ENCODE data around the gene COL16A1.

Gene COL16A1

DNA sequence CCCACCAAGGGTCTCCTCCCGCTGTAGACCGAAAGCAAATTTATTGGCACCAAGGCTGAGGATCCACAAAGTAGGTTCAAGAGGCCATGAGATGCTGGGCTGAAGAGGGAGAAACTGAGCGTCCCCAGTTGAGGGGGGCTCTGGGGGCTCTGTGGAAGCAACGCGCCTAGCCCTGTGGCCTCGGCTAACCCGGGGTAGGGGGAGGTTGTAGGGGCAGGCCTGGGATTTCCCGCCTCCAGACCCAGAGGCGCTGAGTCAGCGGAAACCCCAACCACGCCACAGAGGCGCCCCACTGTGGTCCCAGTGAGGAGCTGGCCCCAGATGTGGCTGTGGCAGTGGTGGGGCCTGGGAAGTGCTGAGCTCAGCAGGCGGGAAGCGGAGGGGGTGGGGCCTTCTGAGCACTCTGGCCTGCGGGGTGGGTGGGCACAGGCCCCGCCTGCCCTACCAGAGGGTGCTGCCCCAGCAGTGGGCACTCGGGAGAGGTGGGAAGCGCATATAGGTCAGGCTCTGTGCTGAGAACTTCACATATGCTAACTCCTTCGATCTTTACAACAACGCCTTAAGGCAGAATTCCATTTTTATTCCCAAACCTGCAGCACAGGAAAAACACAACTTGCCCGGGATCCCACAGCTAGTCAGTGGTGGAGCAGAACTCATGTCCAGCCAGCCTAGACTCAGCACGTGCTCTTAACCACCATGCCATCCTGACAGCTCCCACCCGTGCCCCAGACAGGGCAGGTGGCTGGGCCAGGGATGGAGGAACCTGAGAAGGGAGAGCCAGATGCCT is 1.5 kb upstream of the COL16A1 start:
- peak; percentile 79 for DNase-seq

DNA sequence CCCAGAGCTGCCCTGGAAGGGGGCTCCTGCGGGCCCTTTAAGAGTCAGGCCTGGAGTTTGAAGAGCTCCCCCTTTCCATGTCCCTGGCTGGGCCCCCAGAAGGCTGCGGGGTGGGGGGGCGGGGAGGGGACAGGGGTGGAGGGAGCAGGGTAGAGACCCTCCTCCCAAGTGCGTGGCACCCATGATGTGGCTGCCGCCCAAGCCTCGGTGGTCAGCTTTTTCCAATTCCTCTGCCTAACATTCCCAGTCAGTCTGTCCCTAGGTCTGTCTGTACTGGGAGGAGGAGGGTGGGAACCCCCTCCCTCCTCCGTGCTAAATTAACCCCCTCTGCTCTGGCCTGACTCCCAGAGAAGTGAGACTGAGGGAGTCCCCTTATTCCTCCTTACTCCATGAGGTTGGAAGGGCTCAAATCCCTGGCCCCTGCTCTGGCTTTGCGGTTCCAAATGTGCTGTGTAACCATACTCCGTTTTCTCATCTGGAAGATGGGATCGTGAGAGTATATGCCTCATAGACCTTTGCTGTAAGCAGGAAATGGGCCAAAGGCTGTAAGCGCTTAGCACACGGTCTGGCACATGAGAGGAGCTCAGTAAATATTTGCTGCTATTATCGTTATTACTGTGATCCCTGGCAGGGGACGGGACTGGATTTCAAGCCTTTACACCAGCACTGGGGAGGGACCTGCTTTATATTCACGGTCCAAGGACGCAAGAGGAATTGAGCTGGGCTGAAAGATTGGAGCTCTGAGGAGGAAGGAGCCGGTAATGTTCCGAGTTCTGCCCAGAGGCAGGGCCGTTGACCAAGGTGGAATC is 658 bp upstream of the COL16A1 start:
- DNase-seq, result peak; percentile 65

DNA sequence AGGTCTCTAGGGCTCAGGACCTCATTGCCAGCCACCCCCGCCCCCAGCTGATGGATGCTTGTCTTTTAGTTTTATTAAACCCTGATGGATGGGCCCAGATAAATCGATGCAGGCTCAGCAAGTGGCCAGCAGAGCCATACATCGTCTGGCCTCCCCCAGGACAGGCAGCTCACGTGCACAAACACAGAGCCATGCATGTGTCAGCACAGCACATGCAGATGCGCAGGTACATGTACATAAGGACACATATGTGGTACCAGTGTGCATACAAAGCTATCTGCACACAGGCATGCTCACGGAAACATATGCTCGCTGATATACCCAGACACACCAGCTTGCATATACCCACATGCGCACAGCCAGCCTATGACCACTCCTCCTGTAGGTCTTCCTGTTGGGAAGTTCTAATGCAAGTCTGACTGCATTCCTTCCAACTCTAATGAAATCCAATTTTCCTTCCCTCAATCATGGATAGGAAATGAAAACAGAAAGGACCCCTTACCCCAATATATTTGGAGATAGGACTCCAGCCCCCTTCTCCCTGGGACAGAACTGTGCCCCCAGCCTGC is 897 bp downstream of the COL16A1 start:
- DNase-seq, result peak; percentile 31

DNA sequence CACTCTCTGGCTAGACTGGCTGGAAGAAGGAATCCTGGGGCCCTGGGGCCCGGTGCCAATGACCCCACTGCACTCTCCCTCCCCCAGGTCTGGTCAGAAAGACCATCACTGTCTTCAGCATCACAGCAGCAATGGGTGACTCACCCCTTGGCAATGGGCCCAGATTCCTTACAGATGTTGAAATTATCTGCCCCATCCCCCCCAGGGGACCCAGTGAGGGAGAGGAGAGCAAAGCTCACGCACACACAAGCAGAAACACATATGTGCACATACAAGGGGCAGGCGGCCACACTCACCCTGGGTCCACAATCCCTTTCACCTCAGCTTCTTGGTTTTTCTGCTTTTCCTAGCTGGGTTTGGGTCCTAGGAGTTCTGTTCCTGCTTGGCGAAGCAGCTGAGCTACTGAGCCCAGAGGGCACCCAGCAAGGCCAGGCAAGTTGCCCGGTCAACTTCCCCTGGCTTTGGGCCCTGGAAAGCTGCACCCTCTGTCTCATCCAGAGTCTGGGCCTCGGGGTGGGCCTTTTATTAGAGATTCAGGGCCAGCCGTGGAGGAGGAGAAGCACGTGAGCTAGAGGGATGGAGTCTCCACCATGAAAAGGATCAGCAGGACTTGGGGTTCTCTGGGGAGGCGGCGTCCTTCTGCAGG is 2.6 kb downstream of the COL16A1 start:
- DNase-seq, result peak; percentile 98

DNA sequence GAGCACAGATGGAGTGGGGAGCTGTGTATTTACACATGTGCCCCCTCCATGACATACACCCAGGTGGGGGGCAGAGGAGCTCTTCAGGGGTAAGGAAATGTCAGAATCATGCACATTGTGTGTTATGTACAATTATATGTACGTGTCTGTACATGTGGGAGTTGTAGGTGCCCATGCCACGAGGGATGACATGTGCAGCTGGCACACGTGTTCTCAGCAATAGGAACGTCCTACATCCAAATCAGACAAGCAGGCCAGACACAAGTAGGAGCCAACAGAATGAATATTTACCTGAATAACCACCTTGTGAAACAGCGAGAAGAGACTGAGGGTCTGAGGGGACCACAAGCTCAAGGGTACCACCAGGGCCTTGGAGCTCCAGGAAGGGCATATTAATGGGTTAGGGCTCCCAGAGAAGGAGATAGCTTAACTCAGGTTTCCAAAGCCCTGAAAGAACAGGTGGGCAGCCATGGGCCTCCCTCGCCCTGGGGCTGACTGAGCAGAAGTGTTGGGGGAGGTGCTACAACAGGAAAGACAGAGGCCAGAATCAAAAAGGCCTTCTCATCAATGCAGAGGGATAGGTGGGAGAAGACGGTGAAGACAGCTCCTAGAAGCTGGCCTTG is 3.2 kb downstream of the COL16A1 start:
- DNase-seq, result no peak

DNA sequence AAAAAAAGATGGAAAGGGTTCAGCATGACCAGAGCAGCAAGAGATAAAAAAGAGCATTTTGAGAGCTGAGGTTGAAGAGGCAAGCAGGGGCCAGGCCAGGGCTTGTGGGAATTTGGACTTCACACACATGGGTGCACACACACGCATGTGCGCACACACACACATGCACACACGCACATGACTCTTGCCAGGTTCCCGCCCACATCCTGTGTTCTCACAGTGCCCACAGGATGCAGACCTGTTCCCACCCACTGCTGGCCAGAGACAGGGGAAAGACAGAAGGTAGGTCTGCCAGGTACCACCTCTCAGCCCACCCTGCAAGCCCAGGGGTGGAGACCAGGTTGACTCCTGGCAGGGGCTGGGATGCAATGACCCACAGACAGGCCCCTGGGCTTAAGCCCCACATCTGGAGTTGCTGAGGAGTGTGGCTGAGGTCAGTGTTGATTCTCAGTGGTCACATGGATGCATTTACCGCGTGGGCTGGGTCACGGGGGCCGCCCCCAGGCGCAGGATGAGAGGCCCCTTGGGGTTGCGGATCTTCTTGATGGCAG is 4.4 kb downstream of the COL16A1 start:
- no peak for DNase-seq

DNA sequence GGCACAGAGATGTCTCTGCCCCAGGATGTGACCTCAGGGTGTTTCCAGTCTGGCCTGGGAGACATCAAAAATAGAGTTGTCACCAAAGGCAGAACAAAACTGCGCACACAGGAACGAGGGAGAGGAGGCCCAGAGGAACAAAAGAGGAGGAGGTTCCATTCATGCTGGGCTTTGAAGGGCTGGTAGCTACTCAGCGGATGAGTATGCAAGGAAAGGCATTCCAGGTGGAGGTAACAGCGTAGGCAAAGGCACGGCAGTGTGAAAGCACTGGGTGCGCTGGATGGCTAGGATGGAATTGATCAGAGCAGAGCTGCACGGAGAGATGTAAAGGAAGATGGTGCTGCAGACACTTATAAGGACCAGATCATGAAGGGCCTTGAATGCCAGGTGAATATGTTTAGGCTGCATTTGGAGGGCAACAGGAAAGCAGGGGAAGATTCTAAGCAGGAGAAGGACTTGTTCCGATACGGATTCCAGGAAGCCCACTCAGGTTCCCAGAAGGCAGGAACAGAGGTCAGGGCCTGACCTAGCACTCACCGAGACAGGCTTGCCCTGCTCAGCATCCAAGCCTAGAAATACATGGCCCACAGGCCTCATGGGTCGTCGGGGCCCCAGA is 6.3 kb downstream of the COL16A1 start:
- no peak for DNase-seq

DNA sequence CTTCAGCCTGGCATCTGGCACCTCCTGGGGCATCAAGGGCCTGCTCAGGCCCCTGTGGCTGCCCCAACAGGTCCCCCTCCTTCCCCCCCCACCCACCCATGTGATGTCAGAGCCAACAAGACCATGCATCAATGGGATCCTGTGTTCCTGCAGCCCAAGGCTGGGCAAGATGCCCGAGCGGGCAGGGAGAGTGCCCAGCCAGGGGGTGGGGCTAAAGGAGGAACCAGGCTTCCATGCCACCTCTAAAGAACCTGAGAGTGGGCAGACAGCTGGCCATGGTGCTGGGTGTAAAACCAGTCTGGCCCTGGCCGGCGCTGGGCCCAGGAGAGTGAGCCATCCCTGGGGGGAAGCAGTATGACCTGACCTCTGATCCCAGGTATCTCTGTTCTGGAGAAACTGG is 7.6 kb downstream of the COL16A1 start:
- no peak for DNase-seq

DNA sequence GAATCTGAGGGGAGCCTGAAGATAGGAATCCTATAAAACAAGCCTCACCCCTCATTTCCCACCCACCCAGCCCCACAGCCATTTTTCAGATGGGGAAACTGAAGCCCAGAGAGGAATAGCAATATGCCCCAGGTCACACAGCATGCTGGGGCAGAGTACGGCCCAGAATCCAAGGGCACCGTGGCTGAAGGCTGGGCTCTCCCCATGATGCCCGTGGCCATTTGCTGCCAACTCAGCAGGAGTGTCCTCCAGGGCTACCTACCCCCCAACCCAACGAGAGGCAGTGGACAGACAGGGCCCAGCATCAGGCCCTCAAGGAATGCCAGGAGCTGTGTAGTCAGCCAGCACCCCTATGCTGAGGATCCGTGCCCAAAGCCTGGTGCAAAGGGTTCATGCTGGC is 8.5 kb downstream of the COL16A1 start:
- DNase-seq, result no peak

DNA sequence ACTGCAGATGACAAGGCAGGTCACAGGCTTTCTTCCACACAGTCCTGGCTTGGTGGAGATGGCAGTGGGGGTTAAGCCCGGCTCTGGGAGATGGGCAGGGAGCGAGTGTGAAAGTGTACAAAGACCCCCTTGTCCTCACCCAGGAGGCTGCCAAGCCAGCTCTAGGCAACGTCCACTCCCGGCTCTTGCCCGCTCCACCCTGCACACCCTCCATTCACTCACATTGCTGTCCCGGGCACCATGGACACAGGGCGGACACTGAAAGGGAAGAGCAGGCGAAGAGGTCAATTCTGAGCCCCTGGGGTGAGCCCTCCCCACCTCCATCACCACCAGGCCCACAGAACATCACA is 8.9 kb downstream of the COL16A1 start:
- no peak for DNase-seq

DNA sequence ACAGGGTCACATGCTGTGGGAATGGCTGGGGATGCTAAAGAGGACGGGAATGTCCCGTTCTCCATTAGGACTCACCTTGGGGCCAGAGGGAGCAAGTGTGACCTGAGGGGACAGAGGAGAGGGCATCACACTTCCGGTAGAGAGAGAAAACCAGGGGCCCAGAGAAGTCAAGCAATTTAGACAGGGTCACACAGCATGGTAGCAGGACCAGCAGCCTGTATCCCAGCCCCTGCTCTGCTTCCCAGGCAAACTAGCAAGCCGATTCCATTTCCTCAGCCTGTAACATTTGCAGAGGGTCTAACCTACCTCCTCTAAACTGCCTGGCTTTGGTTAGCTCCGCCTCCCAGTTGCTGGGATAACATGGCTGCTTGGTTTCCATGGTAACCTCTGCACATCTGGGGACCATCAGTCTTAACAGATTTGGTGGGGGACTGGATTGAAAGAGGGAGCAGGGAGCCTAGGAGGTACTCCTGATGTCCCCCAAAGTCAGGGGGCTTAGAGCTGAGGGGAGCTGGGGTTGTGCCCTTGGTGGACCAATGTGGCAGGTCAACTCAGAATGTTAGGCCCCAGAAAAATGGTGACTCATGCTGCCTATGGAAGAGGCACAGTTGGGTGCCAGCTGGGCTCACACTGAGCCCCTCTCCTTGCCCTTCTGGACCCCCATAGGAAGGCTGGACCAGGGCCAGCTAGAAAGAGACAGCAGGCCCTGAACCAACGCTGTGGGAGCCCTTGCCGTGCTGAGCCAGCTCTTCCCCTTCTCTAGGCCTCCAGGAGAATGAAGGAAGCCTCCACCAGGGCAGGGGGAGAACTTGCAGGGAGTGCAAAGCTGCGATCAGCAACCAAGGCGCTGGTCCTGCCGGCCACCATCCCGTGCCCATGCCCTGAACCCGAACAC is 9.5 kb downstream of the COL16A1 start:
- DNase-seq, result no peak

DNA sequence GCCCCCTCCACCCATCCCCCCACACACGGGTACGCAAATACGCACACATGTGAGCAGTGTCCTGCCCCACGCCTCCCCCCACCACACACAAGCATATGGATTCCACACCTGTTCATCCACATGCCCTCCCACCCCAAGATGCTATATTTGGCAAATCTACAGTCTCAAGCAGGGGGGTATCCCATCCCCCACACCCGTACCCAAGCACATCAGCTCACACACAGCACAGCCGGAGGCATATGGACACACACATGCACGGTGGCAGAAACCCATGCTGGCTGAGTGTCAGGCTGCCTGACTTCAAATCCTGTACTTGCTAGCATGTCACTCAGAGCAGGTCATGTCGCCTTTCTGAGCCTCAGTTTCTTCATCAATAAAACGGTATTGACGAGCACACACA is 10.6 kb downstream of the COL16A1 start:
- DNase-seq, result no peak

DNA sequence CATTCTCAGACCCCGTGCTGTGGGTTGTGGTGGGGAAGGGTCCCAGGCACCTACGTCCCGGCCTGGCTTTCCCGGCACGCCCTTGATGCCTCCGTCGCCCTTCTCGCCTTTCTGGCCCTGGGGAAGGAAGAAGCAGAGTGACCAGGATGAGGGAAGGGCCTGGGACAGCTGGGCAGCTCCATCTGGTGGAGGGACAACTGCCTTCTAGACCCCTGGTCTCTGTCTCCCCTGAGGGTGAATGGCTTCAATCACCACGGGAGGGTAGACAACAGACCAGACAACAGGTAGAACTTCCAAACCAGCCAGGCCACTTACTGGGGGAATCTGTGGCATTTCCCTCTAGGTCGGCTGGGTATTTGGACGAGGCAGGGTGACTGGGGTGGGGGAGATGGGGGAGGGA is 11.9 kb downstream of the COL16A1 start:
- DNase-seq, result no peak

DNA sequence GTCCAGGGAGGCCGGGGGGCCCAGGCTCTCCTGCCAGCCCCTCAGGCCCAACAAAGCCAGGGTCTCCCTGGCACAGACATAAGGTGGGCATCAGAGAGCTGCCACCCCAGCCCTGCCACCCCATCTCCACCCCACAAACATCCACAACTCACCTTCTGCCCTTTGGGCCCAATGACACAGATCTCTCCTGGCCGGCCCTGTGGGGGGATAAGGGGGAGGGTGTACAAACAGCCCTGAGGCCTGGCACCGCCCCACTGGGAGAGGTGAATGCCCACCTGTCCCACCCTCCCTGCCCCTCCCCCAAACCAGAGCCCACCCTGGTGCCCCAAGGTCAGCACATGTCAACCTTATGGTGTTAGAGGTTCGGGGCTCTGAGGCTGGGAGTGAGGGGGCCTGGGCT is 12.4 kb downstream of the COL16A1 start:
- DNase-seq, result no peak

DNA sequence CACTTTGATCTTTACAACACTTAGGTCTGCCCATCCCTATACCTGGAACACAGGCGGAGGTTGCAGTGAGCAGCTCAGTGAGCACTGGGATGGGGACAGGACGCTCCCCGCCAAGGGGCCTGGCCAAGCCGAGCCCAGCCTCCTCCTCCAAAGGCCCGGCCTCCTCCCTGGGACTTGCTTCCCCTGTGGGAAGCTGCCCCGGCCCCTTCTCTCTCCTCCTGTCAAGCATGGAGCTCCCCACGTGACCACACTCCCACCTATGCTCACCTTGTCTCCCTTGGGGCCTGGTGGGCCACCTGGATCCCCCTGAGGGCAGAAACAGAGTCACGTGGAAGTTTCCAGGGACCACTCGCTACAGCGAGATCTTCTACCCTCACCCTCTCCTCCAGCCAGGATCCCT is 12.9 kb downstream of the COL16A1 start:
- no peak for DNase-seq

DNA sequence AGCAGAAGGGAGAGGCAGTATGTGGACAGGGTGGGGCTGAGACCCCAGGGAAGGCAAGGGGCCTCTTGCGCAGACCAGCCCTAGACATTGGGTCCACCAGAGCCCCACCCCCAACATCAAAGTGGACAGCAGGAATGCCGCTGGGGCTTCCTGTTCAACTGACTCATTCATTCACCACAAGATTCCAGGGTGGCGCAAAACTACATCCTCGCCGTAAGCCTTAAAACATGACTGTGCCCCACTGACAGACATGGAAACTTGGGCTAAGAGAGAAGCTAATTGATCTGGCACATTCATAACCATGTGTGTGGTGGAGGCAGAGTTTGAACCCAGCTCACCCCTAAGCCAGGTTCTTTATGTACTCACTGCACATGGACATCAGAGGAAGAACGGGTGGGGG is 14.0 kb downstream of the COL16A1 start:
- DNase-seq, result peak; percentile 97

DNA sequence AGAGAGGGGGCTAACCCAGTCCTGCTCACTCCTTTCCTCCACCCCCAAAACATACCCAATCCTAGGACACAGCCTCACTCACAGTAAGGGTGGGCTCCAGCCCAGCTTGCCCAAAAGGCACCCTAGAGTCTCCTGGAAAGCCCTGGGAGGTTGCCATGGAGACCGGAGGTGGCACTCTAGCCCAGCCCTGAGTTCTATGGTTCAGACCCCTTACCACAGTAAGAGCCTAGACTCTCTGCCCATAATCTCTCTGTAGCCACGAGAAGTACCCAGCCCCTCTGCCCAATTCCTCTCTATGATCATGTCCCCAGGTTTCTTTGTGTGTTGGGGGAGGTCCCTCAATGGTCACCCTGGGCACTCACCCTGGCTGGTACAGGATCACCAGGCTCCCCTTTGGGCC is 14.4 kb downstream of the COL16A1 start:
- DNase-seq, result no peak

DNA sequence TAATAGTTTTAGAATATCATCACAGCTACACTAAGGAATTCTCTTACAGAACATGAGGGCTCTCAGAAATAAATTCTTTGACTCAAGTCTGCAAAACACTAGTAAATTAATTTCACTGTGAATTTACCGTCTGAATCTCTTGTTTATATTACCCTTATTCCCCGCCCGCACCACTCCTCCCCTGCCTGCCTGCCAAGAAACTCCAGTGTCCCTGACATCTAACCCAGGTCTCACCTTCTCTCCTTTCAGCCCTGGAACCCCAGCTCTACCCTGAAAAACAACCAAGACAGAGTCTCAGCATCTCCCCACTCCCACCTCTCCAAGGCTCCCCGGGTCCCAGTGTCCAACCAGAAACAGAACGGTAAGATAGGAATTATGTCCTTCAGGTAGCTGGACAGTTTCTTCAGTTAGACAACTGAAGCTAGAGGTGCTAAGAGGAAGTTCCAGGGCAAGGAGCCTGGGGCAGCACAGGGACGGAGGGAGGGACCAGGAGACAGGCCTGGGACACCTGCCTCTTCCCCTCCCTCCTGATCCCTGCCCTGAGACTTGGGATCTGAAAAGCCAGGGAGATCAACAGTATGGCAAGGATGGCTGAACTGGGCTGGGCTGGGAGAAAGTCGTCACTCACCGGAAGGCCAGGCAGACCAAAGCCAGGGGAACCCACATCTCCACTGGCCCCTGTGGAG is 15.4 kb downstream of the COL16A1 start:
- DNase-seq, result no peak

DNA sequence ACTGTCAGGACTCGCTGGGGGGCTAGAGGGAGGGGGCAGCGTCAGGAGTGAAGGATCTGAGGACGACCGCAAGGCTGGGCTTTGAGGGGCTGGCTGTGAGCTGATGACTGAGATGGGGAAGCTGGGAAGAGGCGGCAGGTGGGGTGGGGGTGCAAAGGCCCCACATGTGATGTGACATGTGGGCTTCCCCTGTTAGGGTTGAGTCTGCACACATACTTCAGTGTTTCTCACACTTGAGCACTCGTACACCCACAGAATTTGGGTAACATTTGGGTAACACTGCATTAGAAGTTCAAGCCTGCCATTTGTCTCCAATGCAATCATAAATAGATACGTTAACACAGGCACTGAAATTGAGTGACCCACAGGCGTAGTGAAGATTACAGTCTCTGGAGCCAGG is 16.2 kb downstream of the COL16A1 start:
- no peak for DNase-seq

DNA sequence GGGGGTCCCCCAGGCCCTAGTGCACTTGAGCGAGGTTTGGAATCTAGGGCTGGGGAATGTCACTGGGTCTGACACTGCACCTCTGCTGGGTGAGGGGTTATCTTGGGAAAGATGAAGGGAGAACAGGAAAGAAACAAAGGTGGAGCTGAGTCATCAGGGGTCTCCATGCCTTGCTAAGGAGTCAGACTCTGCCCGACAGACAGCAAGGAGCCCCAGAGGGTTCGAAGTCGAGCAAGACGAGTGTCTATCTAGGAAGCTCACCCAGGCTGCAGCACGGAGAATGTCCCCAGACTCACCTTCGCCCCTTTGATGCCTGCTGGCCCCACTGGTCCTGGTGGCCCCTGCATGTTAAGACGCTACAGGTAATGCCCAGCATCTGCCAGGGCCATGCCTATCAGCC is 18.0 kb downstream of the COL16A1 start:
- no peak for DNase-seq

DNA sequence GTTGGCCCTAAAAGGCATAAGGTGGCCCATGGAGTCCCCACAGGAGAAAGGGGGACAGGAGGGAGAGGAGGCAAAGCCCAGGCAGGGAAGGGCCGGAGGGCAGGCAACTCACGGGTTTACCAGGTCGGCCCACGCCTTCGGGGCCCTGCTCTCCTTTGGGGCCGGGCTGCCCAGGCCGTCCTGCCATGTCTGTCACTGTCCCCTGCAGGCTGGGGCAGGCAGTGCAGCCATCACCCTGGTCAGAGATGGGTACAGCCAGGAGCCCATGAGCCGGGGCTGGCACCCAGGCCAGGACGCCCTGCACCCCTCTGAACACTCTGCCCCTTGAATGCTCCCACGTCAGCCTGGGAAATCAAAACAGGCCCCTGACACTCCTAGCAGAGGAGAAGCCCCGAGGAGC is 19.8 kb downstream of the COL16A1 start:
- DNase-seq, result no peak
